ENCODE measurements around the gene MAGOH. TPM values are rescaled to one million over a fixed set of nuclear protein-coding genes. Genes with fewer than 3 reads are reported as not detected.

MAGOH gene
- total and polyA plus RNA-seq, 2 of the 13 experiments (the other 11 are each of a cell fraction or from before 2014, with no cell fraction given) = 24.1 to 87.0 TPM

GRCh38 chr1:53285969-53286760, 47.8 kb upstream of the MAGOH start:
- Histone ChIP-seq H3K27me3 (ENCODE audit: control insufficient read depth in 1 of 2, insufficient read depth in 2 of 2, low read length in 2 of 2) (no peaks in the 10 kb centered on the region), H3K4me2 (ENCODE audit: low read depth, low read length) (no peak overlapping the region), H3K4me3 (replicated peaks in 1 of 3; ENCODE audit: insufficient read depth in 1 of 3, low read depth in 2 of 3, low read length in 3 of 3) (no peak overlapping the region), H3K9me3 (ENCODE audit: low read length) (no peaks in the 10 kb centered on the region), H3K36me3 (replicated peaks in 1 of 2; ENCODE audit: control insufficient read depth in 1 of 2, insufficient read depth in 2 of 2, low read length in 2 of 2) (peaks cover 6 to 58% of the 10 kb centered on the region in 2 experiments; a peak in 4 of 5 replicates), H3K4me1 (ENCODE audit: insufficient read depth, low read length) (no peaks in the 10 kb centered on the region), H2AFZ (ENCODE audit: low read length) (no peak overlapping the region), H4K20me1 (ENCODE audit: insufficient read depth, low read length) (no peaks in the 10 kb centered on the region), H3K27ac (ENCODE audit: extremely low read length, insufficient read depth, low read length) (no peak overlapping the region), H3K9ac (ENCODE audit: insufficient read depth, low read depth, low read length) (no peak overlapping the region), H3K79me2 (ENCODE audit: insufficient read depth, low read length) (no peaks in the 10 kb centered on the region)
- BruUV-seq (replicated peaks) = no TSS peak
- no peak for FAIRE-seq
- TF ChIP-seq MAF1 (CRISPR knock-in tag; IDR thresholded peaks at IDR 0.05; ENCODE audit: borderline replicate concordance) (no peak), ZNF761 (CRISPR knock-in tag; conservative IDR thresholded peaks at IDR 0.05) (no peak), FOXP1 (IDR thresholded peaks at IDR 0.05) (no peak), FOXP1 (CRISPR knock-in tag; IDR thresholded peaks at IDR 0.05) (no peak), KLF9 (CRISPR knock-in tag; IDR thresholded peaks at IDR 0.05; ENCODE audit: low read depth) (no peak), JDP2 (CRISPR knock-in tag; IDR thresholded peaks at IDR 0.05; ENCODE audit: borderline replicate concordance) (no peak), SNAPC2 (CRISPR knock-in tag; IDR thresholded peaks at IDR 0.05) (no peak), CCDC6 (CRISPR knock-in tag; IDR thresholded peaks at IDR 0.05) (no peak), CHCHD3 (CRISPR knock-in tag; IDR thresholded peaks at IDR 0.05) (no peak), ZNF205 (CRISPR knock-in tag; IDR thresholded peaks at IDR 0.05) (no peak), ELF3 (CRISPR knock-in tag; IDR thresholded peaks at IDR 0.05) (no peak), KDM5B (CRISPR knock-in tag; IDR thresholded peaks at IDR 0.05; ENCODE audit: borderline replicate concordance) (no peak), ZNF180 (CRISPR knock-in tag; IDR thresholded peaks at IDR 0.05; ENCODE audit: borderline replicate concordance, low read depth) (no peak), ZNF556 (CRISPR knock-in tag; IDR thresholded peaks at IDR 0.05; ENCODE audit: borderline replicate concordance) (no peak)
- TF ChIP-seq, protein P1, sequence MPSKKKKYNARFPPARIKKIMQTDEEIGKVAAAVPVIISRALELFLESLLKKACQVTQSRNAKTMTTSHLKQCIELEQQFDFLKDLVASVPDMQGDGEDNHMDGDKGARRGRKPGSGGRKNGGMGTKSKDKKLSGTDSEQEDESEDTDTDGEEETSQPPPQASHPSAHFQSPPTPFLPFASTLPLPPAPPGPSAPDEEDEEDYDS (CRISPR knock-in tag; IDR thresholded peaks at IDR 0.05) = no peak
- no peak for ATAC-seq
- ChIA-PET CTCF (ENCODE audit: low intra/inter-chr PET ratio, low total read pairs) (no interaction called here), POLR2A (no interaction called here)
- WGBS (ENCODE audit: low lambda C conversion rate) = 95% methylated on average over 8 of the region's 8 CpGs
- intact Hi-C loops (cut with micrococcal nuclease; ENCODE audit: unreplicated experiment) = no loop called here
- in situ Hi-C loops (cut with HindIII; ENCODE audit: extremely low pct_ligation_motif_present, low pct_unique_long_range_greater_than_20kb) = no loop called here
- DNase-seq (ENCODE audit: low spot score) = no peak

All from HepG2 (cell line).